Activated CD4-positive, alpha-beta T cell treated with anti-CD3 and anti-CD28 coated beads for 36 hours (primary cell): ENCODE data around the gene TTC17. TPM values are rescaled to one million over a fixed set of nuclear protein-coding genes. Genes with fewer than 3 reads are reported as not detected.
"Not testable (repeated sequence)": the region's sequence is repeated elsewhere in the genome, so short reads cannot be mapped to it uniquely, and the experiment has no call there.

ENCODE experiments used
- ATAC-seq: fragments of 200-7000 bp; cut with Tn5 transposase; one replicate; pipeline ENCODE4 v1.10.0; 2021; ENCODE audit warnings: mild to moderate bottlenecking, moderate library complexity
- CTCF ChIA-PET: fragments of 350-600 bp; sonication (Branson Sonifier 250); formaldehyde crosslinking; loops from one replicate; lab custom pipeline; 2021; ENCODE audit warnings: antibody characterized with exemption; lab: Charles Lee
- POLR2A ChIA-PET: fragments of 350-600 bp; sonication (Branson Sonifier 250); formaldehyde crosslinking; loops from one replicate; lab custom pipeline; 2021; ENCODE audit warnings: antibody characterized with exemption, inconsistent platforms; lab: Charles Lee
- DNase-seq: peaks from one replicate; pipeline ENCODE4 v3.0.0-alpha.2; 2020
- H3K27ac Mint-ChIP-seq: one replicate; pipeline ENCODE4 v1.8.0; 2021; ENCODE audit warnings: mixed read lengths
- H3K27me3 Mint-ChIP-seq: one replicate; pipeline ENCODE4 v1.8.0; 2021; ENCODE audit warnings: mixed read lengths
- H3K36me3 Mint-ChIP-seq: one replicate; pipeline ENCODE4 v1.8.0; 2021; ENCODE audit warnings: low read depth, mixed read lengths
- H3K4me1 Mint-ChIP-seq: one replicate; pipeline ENCODE4 v1.8.0; 2021; ENCODE audit warnings: mixed read lengths
- H3K4me3 Mint-ChIP-seq: one replicate; pipeline ENCODE4 v1.8.0; 2021; ENCODE audit warnings: mild to moderate bottlenecking, moderate library complexity, mixed read lengths
- H3K9me3 Mint-ChIP-seq: one replicate; pipeline ENCODE4 v1.8.0; 2021; ENCODE audit warnings: low read depth, mixed read lengths
- intact Hi-C, 2 experiments: fragments of 100-400 bp; cut with DNase I in 1 of 2; cut with micrococcal nuclease in 1 of 2; formaldehyde crosslinking; loops; one replicate each; pipeline versions ENCODE4 v1.14.2 to v1.15.1; 2022 to 2024; cut with DNase I, micrococcal nuclease
- total RNA-seq, 2 experiments: library from RNA; stranded (reverse); gene quantifications; one replicate each; pipeline ENCODE4 v1.2.3, GENCODE V29; 2021

The TTC17 gene
- total RNA-seq, 2 experiments from 2014 or later = 50.0 to 57.9 TPM

DNA sequence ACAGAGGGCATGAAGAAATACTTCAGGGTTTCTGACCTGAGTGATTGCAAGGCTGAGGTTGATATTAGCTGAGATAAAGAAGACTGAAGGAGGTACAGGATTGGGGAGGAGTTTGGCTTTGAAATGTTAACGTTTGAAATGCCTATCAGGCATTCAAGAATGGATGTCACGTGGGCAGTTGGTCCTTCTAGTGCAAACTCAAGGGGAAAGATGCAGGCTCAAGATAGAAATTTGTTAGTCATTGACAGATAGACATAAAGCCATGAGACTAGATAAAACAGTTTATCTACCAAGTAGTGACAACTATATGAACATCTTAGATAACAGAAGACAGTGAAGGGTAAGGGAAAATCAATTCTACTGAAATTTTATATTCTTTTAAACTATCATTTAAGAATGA, 23.1 kb downstream of the TTC17 start:
- DNase-seq (no peak), ATAC-seq (no peak)
- CTCF ChIA-PET = interaction anchor here (0.7 to 1.2 kb wide), 2 partner anchors 11 to 809 kb away, joined by 3 to 4 read pairs; no protein-coding TSS in a partner anchor
- H3K27me3 Mint-ChIP-seq = no peaks in the 10 kb centered on the region
- no peak overlapping the region for H3K27ac Mint-ChIP-seq
- POLR2A ChIA-PET = no interaction called here
- H3K36me3 Mint-ChIP-seq = peaks cover 22% of the 10 kb centered on the region
- H3K9me3 Mint-ChIP-seq = no peaks in the 10 kb centered on the region
- H3K4me1 Mint-ChIP-seq = peaks cover 2% of the 10 kb centered on the region
- H3K4me3 Mint-ChIP-seq = no peak overlapping the region
- intact Hi-C loops = no loop called here

DNA sequence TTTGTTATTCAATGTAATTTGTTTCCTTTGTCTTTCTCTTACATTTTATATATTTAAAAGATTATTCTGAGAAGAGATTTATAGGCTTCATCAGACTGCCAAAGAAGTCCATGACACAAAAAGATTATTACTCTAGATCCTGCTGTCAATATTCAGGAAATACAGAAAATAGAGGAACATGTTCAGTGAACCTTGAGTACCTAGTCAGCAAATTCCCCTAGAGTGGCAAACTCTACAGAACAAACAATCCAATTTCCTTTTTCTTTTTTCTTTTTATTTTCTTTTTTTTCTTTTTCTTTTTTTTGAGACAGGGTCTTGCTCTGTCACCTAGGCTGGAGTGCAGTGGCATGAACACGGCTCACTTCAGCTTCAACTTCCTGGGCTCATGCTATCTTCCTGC, 23.9 kb downstream of the TTC17 start:
- Mint-ChIP-seq H3K27me3 (no peaks in the 10 kb centered on the region), H3K4me3 (no peak overlapping the region), H3K27ac (no peak overlapping the region), H3K4me1 (no peaks in the 10 kb centered on the region), H3K36me3 (peaks cover 19% of the 10 kb centered on the region), H3K9me3 (no peaks in the 10 kb centered on the region)
- no peak for ATAC-seq
- ChIA-PET POLR2A (no interaction called here), CTCF (no interaction called here)
- intact Hi-C loops = no loop called here
- DNase-seq = no peak

GRCh38 chr11:43384393-43384792, 25.7 kb downstream of the TTC17 start:
- Mint-ChIP-seq H3K4me1 (no peaks in the 10 kb centered on the region), H3K9me3 (no peaks in the 10 kb centered on the region), H3K27me3 (no peaks in the 10 kb centered on the region), H3K4me3 (no peak overlapping the region), H3K36me3 (peaks cover 21% of the 10 kb centered on the region), H3K27ac (no peak overlapping the region)
- ATAC-seq = no peak
- ChIA-PET CTCF (interaction anchor here (0.6 to 0.7 kb wide), 3 partner anchors 17 to 47 kb away, joined by 3 to 4 read pairs (median 3); no protein-coding TSS in a partner anchor), POLR2A (no interaction called here)
- intact Hi-C loops = no loop called here
- no peak for DNase-seq

- H3K9me3 Mint-ChIP-seq = no peaks in the 10 kb centered on the region
- DNase-seq (no peak), ATAC-seq (peak; percentile 70)
- peak overlapping the region; percentile 60 for H3K27ac Mint-ChIP-seq
- H3K4me1 Mint-ChIP-seq = peaks cover 33% of the 10 kb centered on the region
- CTCF ChIA-PET = no interaction called here
- no peak overlapping the region for H3K4me3 Mint-ChIP-seq
- H3K27me3 Mint-ChIP-seq = no peaks in the 10 kb centered on the region
- intact Hi-C loops = loop anchor here in 1 of 2 experiments (5.0 kb wide), 1 partner anchor 80 kb away; the partner anchor contains the start of gene API5
- POLR2A ChIA-PET = no interaction called here
- peaks cover 62% of the 10 kb centered on the region for H3K36me3 Mint-ChIP-seq
These were observed 34.0 kb downstream of the TTC17 start for GRCh38 chr11:43392713-43393112.

DNA sequence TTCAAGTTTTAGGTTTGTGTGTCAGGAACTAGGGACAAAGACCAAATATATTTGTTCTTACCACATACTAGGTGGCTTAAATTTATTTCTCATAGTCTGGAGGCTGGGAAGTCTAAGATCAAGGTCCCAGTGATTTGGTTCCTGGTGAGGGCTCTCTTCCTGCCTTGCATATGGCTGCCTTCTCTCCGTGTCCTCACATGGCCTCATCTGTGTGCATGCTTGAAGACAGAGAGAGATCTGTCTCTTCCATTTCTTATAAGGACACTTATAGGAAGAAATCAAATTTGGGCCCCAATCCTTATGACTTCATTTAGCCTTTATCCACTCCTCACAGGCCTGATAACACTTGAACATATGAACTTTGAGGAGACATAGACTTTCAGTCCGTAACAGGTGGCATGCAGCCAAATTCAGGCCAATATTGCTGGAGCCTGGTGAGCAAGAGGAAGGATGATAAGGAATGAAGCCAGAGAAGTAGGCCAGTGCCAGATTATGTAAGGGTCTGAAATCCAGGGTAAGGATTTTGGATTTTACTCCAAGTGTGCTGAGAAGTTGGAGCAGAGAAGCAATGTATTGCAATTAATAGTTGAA, 35.1 kb downstream of the TTC17 start:
- no peaks in the 10 kb centered on the region for H3K27me3 Mint-ChIP-seq
- intact Hi-C loops = loop anchor here in 1 of 2 experiments (5.0 kb wide), 1 partner anchor 82 kb away; the partner anchor contains the start of gene API5
- CTCF ChIA-PET = no interaction called here
- no peak for DNase-seq
- peaks cover 70% of the 10 kb centered on the region for H3K36me3 Mint-ChIP-seq
- no peak for ATAC-seq
- POLR2A ChIA-PET = no interaction called here
- H3K9me3 Mint-ChIP-seq = no peaks in the 10 kb centered on the region
- no peak overlapping the region for H3K4me3 Mint-ChIP-seq
- no peak overlapping the region for H3K27ac Mint-ChIP-seq
- peaks cover 40% of the 10 kb centered on the region for H3K4me1 Mint-ChIP-seq

DNA sequence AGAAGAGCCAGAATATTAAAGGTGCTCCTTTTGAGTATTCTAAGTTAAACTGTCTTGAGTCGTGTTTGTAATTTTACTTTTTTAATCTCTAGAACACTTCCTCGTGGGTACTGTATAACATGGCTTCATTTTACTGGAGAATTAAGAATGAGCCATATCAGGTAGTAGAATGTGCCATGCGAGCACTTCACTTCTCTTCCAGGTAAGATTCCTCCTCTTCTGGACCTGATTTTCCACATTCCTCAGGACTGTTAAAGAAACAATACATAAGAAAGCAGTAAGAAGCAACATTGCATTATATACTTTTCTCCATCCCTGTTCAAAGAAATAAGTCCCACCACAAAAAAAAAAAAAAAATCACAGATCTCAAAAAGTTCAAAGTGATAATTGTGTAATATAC, 37.9 kb downstream of the TTC17 start:
- Mint-ChIP-seq H3K4me1 (peaks cover 51% of the 10 kb centered on the region), H3K36me3 (peaks cover 73% of the 10 kb centered on the region), H3K27ac (peak overlapping the region; percentile 25), H3K27me3 (no peaks in the 10 kb centered on the region), H3K9me3 (no peaks in the 10 kb centered on the region), H3K4me3 (no peak overlapping the region)
- no peak for ATAC-seq
- ChIA-PET POLR2A (interaction anchor here (0.6 kb wide), 1 partner anchor 31 kb away, joined by 8 read pairs; no protein-coding TSS in a partner anchor), CTCF (interaction anchor here (0.7 to 0.8 kb wide), 2 partner anchors 18 to 416 kb away, joined by 3 to 4 read pairs; no protein-coding TSS in a partner anchor)
- DNase-seq = no peak
- intact Hi-C loops = no loop called here

GRCh38 chr11:43397251-43397650, 38.5 kb downstream of the TTC17 start:
- peak; percentile 26 for DNase-seq

DNA sequence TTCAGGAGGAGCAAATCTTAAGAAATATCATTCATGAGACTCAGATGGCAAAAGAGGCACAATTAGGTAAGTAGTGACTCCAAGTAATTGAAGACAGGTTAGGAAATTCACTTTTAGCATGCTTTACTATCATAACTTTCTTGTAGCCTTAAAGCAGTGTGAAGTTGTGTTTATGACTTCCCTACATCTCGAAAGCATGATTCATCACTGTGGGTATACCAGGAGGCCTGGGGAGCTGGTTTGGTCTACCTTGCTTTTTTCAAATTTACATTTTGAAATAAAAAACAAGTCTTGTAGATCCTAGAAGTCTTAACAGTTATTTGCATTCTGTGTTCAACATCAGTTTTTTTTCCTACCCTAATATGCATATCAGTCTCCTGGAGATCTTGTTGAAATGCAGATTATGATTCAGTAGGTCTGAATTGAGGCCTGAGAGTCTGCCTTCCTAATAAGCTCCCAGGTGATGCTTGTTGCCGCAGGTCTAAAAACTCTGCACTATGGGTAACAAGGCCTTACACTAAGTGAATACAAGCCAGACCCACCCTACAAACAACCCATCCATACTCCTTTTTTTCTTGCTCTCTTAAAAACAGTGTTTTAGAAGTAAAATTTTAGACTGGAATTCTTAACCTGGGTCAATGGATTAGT, 41.4 kb downstream of the TTC17 start:
- intact Hi-C loops = loop anchor here in 1 of 2 experiments (5.0 kb wide), 1 partner anchor 88 kb away; the partner anchor contains the start of gene API5
- no peaks in the 10 kb centered on the region for H3K9me3 Mint-ChIP-seq
- H3K27ac Mint-ChIP-seq = peak overlapping the region; percentile 71
- ChIA-PET CTCF (interaction anchor here (1.1 kb wide), 1 partner anchor 18 kb away, joined by 3 read pairs; no protein-coding TSS in a partner anchor), POLR2A (no interaction called here)
- peaks cover 49% of the 10 kb centered on the region for H3K4me1 Mint-ChIP-seq
- H3K36me3 Mint-ChIP-seq = peaks cover 68% of the 10 kb centered on the region
- no peaks in the 10 kb centered on the region for H3K27me3 Mint-ChIP-seq
- H3K4me3 Mint-ChIP-seq = no peak overlapping the region
- ATAC-seq (peak; percentile 59), DNase-seq (peak; percentile 45)

More at GRCh38 chr11:43397251-43397650, 38.5 kb downstream of the TTC17 start:
- intact Hi-C loops = no loop called here
- no peak overlapping the region for H3K4me3 Mint-ChIP-seq
- CTCF ChIA-PET = interaction anchor here (0.8 kb wide), 1 partner anchor 415 kb away, joined by 3 read pairs; no protein-coding TSS in a partner anchor
- ATAC-seq = peak; percentile 90
- no peaks in the 10 kb centered on the region for H3K27me3 Mint-ChIP-seq
- peak overlapping the region; percentile 25 for H3K27ac Mint-ChIP-seq
- no peaks in the 10 kb centered on the region for H3K9me3 Mint-ChIP-seq
- POLR2A ChIA-PET = no interaction called here
- peaks cover 45% of the 10 kb centered on the region for H3K4me1 Mint-ChIP-seq
- H3K36me3 Mint-ChIP-seq = peaks cover 72% of the 10 kb centered on the region

DNA sequence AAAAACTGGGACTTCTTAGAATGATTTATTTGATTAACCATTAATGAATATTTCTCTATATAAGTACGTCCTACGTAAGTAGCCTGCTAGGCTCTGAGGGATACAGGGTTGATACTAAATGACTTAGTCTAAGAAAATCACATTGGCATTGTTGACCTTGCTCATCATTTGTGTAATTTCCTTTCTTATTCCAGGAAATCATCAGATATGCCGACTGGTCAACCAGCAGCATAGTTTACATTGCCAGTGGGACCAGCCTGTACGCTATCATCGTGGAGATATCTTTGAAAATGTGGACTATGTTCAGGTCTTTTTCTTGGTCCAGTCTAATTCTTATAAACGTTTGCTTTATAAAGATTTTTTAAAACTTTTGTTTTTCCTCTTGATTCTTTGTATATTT, 42.5 kb downstream of the TTC17 start:
- no peak overlapping the region for H3K27ac Mint-ChIP-seq
- H3K27me3 Mint-ChIP-seq = no peaks in the 10 kb centered on the region
- no peaks in the 10 kb centered on the region for H3K9me3 Mint-ChIP-seq
- peaks cover 67% of the 10 kb centered on the region for H3K36me3 Mint-ChIP-seq
- ChIA-PET POLR2A (no interaction called here), CTCF (no interaction called here)
- intact Hi-C loops = loop anchor here in 1 of 2 experiments (5.0 kb wide), 1 partner anchor 89 kb away; the partner anchor contains the start of gene API5
- ATAC-seq (no peak), DNase-seq (no peak)
- no peak overlapping the region for H3K4me3 Mint-ChIP-seq
- H3K4me1 Mint-ChIP-seq = peaks cover 49% of the 10 kb centered on the region

- H3K9me3 Mint-ChIP-seq, CTCF ChIA-PET, H3K27me3 Mint-ChIP-seq, DNase-seq, H3K4me3 Mint-ChIP-seq, ATAC-seq, POLR2A ChIA-PET, H3K27ac Mint-ChIP-seq: not testable (repeated sequence)
- Mint-ChIP-seq H3K36me3 (peaks cover 65% of the 10 kb centered on the region), H3K4me1 (peaks cover 43% of the 10 kb centered on the region)
- intact Hi-C loops = loop anchor here in 1 of 2 experiments (5.0 kb wide), 1 partner anchor 90 kb away; the partner anchor contains the start of gene API5
These were observed 43.1 kb downstream of the TTC17 start for GRCh38 chr11:43401811-43402210.

- Mint-ChIP-seq H3K9me3 (no peaks in the 10 kb centered on the region), H3K4me3 (no peak overlapping the region), H3K27me3 (no peaks in the 10 kb centered on the region), H3K36me3 (peaks cover 54% of the 10 kb centered on the region), H3K4me1 (peaks cover 27% of the 10 kb centered on the region), H3K27ac (peak overlapping the region; percentile 29)
- ATAC-seq (peak; percentile 55), DNase-seq (no peak)
- intact Hi-C loops = loop anchor here in 1 of 2 experiments (5.0 kb wide), 1 partner anchor 91 kb away; the partner anchor contains the start of gene API5
- ChIA-PET POLR2A (no interaction called here), CTCF (interaction anchor here (0.8 to 1.4 kb wide), 4 partner anchors 10 to 92 kb away, joined by 3 to 4 read pairs (median 4); partner anchors contain the start of gene API5)
These were observed 44.9 kb downstream of the TTC17 start for GRCh38 chr11:43403357-43404231.
